ENCODE results near the gene MAEA.

The MAEA gene

DNA sequence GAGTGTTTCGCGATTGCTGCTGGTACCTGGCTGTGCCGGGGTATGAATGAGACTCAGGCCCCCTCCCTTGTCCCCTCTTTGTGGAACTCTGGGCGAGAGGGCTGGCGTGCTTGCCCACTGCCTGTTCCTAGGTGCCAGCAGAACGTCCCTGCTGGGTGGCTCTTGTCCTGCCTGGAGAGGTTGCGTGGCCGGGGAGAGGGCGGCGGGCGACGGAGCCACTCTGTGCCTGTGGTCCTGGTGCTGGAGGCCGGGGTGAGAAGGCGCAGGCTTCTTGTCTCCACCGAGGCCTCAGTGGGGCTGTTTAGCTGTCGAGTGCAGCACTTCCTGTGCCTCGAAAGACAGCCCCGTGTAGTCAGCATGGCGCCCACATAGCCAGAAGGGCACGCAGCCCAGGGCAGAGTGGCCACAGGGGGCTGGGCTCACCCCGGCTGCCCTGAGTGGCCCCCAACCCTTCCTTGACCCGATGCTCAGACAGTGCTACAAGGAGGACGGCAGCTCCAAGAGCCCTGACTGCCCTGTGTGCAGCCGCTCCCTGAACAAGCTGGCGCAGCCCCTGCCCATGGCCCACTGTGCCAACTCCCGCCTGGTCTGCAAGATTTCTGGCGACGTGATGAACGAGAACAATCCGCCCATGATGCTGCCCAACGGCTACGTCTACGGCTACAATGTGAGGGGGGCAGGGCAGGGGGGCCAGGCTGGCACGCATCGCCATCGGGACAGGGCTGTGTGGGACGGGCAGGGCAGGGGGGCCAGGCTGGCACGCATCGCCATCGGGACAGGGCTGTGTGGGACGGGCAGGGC is 48.5 kb downstream of the MAEA start:
- no peak for DNase-seq

DNA sequence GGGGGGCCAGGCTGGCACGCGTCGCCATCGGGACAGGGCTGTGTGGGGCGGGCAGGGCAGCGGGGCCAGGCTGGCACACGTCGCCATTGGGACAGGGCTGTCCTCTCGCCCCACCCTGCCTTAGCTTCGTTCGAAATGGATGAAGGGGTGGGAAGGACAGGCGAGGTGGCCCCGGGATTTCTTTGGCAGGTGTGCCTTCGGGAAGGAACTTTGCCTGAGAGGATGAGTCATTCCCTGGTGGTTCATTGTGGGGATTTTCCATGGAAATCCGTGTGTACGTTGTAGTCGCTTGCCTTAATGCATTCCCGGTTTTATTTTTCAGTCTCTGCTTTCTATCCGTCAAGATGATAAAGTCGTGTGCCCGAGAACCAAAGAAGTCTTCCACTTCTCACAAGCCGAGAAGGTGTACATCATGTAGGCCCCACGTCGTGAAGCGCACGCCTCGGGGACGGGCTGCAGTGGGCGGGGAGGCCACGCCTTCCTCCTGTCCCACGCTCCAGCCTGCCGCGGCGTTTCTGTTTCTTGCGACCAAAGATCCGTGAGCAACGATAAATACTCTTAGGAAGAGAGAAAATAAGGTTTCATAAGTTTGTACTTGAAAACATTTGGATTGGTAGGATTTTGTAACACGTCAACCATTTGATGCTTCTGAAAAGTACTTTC is 49.2 kb downstream of the MAEA start:
- no peak for DNase-seq

DNA sequence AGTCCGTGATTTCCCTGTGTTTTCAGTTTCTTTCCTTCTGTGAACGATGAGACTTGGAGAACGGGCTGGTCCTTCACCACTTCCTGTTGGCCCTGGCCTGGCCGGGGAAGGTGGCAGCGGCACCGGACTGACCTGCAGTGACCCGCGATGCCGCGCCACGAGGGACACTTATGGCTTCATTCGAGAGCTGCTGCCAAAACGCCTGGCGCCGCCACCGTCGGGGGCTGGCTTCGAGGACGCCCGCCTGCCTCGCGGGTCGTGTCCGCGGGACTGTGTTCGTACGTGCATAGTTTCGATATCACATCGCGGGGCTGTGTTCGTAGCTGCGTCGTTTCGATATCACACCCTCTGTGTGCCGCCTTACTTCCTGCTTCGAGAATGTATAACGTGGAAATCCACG is 49.8 kb downstream of the MAEA start:
- no peak for DNase-seq

GRCh38 chr4:1340181-1340747 is 50.6 kb downstream of the MAEA start:
- no peak for DNase-seq

GRCh38 chr4:1340861-1341260 is 51.2 kb downstream of the MAEA start:
- no peak for DNase-seq

- DNase-seq, result no peak
Measured at GRCh38 chr4:1342003-1342402, 52.3 kb downstream of the MAEA start.

- no peak for DNase-seq
Measured at GRCh38 chr4:1344696-1345095, 55.0 kb downstream of the MAEA start.

DNA sequence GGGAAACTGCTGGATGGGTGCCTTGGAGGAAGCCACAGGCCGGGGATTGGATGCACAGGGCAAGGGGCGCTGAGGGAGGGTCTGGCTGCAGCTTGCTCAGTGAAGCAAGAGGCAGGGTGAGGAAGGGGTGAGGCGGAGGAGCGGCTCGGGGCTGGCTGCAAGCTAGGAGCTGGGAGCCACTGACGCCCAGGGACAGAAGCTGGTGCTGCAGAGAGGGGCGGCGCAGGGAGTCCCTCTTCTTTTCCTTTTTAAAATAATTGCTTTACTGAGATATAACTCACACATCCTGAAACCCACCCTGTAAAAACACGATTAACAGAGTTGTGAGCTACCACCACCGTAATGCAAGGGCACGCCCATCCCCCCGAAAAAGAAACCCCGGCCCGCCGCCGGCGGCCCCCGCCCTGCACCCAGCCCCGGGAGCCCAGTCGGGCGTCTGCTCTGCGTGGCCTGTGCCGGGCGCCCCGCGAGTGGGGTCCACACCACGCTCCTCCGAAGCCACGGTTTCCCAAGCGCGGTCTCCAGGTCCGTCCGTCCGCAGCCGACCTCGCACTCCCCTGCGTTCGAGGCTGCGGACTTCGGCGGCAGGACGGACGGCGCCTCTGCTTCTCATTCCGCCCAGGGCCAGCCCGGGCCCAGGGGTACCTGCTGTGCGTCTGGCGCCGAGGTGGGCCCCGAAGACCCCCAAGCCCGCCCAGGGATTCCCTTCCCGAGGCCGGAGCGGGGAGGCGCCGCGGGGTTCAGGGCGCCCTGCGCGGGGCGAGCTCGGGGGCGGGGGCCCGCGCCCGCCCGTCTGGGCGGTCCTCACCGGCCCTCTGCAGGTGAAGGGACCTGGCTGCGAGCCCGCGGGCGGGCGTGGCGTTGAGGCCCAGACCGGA is 56.5 kb downstream of the MAEA start:
- no peak for DNase-seq

DNA sequence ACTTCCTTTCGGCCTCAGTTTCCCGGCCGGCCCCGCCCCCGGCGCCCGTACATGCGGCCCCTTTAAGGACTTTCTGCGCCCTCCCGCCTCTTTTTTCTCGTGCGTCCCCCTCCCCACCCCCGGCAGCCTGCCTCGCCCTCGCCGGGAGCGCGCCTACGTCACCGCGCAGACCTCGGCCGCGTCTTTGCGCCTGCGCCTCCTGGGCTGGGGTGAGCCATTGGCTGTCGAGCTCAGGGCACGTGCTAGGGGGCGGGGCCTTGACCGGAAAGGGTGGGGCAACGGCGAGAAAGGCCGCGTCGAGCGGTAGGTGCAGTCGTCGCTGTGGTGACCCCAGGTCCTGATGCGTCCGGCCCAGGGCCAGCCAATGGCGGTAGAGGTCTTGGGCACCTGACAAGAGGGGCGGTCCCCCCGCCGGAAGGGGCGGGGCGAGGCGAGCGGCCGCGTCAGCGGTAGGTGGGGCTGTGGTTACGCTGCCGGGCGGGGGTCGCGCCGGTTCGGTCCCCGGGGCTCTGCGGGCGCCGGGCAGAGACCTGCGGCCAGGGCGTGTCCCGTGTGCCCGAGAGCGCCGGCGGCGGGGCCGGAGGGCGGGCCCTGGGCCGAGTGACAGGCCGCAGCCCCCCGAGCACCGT is 57.2 kb downstream of the MAEA start, which contains the start of gene UVSSA:
TSS of gene UVSSA (plus strand) at position 428 of the 629 bp plus-strand sequence. CDS start 884 bp downstream, outside the sequence.
- DNase-seq, result peak; percentile 93

DNA sequence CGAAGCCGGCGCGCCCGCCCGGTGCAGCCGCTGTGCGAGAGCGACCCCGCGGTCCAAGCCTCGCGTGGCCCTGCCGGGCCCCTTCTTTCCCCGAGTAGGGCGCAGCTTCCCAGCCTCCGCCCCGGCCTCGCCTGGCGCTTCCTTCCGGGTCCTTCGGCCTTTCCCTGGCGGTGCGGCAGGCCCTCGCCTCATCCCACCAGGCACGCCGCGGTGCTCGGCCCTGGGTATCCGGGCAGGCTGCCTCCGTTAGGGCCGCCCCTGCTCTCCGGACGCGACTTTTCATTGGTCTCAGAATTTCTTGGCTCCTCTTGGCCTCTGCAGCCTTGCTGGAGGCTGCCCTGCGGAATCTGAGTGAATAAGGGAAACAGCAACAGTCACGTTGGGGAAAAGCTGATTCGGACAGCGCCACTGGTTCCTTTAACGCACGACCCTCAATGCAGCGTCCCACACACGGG is 57.7 kb downstream of the MAEA start:
- no peak for DNase-seq

DNA sequence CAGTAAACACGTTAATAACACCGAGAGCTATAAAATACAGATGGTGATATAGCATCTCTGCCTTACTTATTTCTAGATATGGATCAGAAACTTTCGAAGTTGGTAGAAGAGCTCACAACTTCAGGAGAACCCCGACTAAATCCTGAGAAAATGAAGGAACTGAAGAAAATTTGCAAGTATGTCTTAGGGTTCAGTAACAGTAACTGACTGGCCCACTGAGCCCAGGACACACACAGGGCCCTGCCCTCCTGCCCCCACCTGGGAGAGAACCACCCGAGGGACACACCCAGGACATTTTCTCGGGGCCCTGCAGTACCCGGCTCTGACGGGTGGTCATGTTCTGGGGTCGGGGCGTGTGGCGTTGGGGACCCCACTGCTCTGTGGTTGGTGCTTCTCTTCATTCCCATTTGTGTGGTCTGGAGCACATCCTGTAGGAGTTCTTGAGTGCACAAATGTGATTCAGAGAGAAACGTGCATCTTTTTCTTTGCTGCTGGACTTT is 58.4 kb downstream of the MAEA start:
- no peak for DNase-seq

GRCh38 chr4:1348746-1349145 is 59.1 kb downstream of the MAEA start:
- DNase-seq, result no peak

GRCh38 chr4:1349359-1350168 is 59.9 kb downstream of the MAEA start:
- no peak for DNase-seq

DNA sequence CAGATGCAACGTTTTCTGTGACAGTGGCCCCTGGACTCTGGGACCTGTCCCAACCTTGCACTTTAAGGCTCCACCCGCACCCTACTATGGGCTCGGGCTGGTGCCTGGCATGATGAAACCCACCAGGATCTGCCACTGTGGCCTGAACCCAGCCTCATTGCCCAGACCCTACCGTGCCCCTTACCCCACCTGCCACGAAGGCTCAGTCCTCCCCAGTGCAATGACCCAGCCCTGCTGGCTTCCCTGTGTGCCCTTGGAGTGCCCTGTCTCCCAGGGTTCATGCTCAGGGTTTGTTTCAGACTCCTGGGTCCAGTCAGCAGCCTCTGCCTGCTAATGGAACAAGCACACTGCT is 60.5 kb downstream of the MAEA start:
- DNase-seq, result no peak

- DNase-seq, result peak; percentile 30
Measured at GRCh38 chr4:1351854-1352566, 62.3 kb downstream of the MAEA start.

DNA sequence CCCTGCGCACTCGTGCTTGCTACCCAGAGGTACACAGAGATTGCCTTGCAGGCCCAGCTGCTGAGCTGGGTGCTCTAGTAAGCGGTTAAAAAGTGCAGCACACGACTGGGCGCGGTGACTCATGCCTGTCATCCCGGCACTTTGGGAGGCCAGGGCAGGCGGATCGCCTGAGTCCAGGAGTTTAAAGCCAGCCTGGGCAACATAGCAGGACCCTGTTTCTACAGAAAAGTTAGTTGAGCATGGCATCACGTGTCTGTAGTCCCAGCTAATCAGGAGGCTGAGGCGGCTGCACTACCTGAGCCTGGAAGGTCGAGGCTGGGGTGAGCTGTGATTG is 62.8 kb downstream of the MAEA start:
- no peak for DNase-seq

- no peak for DNase-seq
Measured at GRCh38 chr4:1353186-1354055, 63.7 kb downstream of the MAEA start.

- DNase-seq, result no peak
Measured at GRCh38 chr4:1354136-1354982, 64.7 kb downstream of the MAEA start.

DNA sequence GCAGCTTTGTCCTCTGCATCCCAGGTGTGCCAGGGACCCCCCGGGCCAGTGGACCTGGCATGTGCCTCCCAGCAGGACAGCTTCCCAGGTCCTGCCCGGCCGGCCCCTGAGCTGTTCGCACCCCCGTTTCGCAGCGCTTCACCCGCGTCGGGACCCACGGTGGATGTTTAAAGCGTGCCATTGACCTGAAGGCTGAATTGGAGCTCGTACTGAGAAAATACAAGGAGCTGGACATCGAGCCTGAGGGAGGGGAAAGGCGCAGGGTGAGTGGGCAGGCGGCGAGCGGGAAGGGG is 65.2 kb downstream of the MAEA start:
- no peak for DNase-seq
